Hematopoietic multipotent progenitor cell treated with erythropoietin and hydrocortisone succinate and interleukin-3 and kit ligand, for 17 days (in vitro differentiated cells): ENCODE measurements around the gene SART3.

Experiments
- DNase-seq: peaks from one replicate; pipeline ENCODE4 v3.0.0-alpha.2; 2015; ENCODE audit warnings: low spot score

SART3 gene, protein sequence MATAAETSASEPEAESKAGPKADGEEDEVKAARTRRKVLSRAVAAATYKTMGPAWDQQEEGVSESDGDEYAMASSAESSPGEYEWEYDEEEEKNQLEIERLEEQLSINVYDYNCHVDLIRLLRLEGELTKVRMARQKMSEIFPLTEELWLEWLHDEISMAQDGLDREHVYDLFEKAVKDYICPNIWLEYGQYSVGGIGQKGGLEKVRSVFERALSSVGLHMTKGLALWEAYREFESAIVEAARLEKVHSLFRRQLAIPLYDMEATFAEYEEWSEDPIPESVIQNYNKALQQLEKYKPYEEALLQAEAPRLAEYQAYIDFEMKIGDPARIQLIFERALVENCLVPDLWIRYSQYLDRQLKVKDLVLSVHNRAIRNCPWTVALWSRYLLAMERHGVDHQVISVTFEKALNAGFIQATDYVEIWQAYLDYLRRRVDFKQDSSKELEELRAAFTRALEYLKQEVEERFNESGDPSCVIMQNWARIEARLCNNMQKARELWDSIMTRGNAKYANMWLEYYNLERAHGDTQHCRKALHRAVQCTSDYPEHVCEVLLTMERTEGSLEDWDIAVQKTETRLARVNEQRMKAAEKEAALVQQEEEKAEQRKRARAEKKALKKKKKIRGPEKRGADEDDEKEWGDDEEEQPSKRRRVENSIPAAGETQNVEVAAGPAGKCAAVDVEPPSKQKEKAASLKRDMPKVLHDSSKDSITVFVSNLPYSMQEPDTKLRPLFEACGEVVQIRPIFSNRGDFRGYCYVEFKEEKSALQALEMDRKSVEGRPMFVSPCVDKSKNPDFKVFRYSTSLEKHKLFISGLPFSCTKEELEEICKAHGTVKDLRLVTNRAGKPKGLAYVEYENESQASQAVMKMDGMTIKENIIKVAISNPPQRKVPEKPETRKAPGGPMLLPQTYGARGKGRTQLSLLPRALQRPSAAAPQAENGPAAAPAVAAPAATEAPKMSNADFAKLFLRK

GRCh38 chr12:108560752-108561719, at the start of gene SART3:
TSS of gene SART3 (minus strand) at chr12:108561173. CDS start at chr12:108561154, 19 bp downstream.
- peak; percentile 98 for DNase-seq

- no peak for DNase-seq
Observed at GRCh38 chr12:108610336-108610815, 49.4 kb upstream of the SART3 start.

- no peak for DNase-seq
Observed at GRCh38 chr12:108609537-108610335, 48.8 kb upstream of the SART3 start.

DNA sequence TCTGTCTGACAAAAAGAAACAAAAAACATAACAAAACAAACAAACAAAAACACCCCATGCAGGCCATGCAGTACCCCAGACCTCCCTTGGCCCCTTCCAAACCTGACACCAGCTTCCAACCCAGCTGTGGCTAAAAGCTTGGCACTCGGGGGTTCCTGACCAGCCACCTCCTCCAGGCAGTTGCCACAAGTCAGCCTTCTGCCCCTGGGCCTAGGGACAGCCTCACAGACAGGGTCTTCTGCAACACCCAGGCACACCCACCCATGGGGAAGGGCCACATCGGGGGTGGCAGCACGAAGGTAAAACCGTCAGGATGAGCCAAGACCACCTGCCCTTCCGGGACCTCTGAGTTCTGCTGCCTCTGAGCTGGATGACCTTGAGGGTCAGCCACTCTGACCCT, 47.6 kb upstream of the SART3 start:
- no peak for DNase-seq

- DNase-seq = no peak
Observed at GRCh38 chr12:108607981-108608600, 47.1 kb upstream of the SART3 start.

- DNase-seq = no peak
Observed at GRCh38 chr12:108606492-108606891, 45.5 kb upstream of the SART3 start.

- DNase-seq = no peak
Observed at GRCh38 chr12:108605690-108606406, 44.9 kb upstream of the SART3 start.

DNA sequence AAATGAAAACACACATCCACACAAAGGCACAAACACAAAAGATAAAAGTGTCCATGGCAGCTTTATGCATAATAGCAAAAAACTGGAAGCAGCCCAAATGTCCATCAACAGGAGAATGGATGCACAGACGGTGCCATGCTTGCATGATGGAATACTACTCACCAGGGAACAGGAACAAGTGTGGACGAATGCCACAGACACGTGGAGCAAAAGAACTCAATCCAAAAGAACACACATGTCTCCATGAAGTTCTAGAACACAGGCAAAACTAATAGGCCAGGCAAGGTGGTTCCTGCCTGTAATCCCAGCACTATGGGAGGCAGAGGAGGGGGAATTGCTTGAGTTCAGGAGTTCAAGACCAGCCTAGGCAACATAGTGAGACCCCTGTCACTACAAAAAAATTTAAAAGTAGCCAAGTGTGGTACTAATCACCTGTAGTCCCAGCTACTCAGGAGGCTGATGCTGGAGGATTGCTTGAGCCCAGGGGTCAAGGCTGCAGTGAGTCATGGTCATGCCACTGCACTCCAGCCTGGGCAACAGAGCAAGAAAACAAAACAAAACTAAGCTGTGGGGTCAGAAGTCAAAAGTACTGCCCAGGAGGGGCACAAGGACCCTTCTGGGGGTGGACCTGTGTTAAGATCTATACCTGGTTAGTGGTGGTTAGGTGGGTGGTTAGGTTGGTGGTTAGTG, 44.2 kb upstream of the SART3 start:
- DNase-seq = no peak

DNA sequence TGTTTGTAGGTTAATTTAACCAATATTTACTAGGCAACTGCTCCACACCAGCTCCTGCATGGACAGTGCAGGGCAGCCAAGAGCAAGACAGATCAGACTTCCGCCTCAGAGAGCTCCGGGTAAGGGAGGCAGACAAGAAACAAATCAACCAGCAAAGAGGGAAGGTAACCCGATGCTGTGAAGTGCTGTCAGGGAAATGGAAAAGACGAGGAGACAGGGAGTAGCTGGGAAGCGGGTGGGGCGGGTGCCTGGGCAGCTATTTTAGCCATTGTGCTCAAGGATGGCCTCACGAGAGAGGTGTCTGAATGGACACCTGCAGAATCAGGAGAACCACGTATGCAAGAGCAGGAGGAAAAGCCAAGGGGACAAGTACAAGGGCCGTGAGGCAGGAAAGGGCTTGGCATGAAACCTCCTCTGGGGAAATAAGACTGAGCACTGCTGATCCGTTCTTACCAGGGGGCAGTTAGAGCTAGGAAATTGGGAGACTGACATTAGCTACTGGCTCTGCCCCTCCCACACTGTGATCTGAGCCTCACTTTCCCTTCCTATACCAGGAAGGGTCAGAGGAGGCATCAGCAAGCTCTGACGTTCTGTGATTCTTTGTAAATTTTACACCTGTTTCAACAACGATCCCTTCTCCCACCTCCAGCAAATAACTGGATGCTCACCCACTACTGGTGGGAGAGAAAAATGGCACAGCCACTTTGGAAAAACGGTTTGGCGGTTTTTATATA, 43.4 kb upstream of the SART3 start:
- no peak for DNase-seq

GRCh38 chr12:108603743-108604142, 42.8 kb upstream of the SART3 start:
- no peak for DNase-seq

DNA sequence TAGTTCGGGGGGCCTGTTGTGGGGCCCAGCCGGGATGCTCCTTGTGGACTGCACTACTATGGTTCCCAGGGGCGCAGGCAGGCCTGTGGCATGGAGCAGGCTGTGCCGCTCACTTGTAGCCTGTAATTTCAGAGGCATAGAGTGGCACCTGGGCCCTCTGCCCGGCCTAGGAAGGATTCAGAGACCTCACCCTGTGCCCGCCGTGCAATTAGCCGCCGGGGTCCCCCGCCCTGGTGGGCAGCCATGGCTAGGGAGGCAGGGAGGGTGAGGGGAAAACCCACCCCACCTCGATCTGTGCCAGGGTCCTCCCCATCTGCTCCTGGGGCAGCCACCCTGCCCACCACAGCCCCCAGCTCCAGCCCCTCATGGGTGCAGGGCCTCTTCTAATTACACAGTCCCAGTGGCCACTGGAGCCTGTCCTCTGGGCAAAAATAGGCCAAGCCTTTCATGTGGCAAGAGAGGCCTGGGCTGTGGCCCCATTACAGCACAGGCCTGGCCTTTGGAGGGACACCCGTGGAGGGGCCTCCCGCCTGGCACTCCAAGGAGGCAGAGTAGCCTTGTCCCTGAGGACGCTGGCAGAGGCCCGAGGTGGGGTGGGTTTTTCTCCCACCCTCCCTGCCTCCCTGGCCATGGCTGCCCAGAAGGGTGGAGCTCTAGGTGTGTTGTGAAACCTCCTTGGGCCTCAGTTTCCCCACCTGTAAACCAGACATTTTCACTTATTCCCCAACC, 42.2 kb upstream of the SART3 start:
- DNase-seq = no peak

GRCh38 chr12:108602209-108602705, 41.3 kb upstream of the SART3 start:
- no peak for DNase-seq

GRCh38 chr12:108600702-108601007, 39.7 kb upstream of the SART3 start:
- no peak for DNase-seq

DNA sequence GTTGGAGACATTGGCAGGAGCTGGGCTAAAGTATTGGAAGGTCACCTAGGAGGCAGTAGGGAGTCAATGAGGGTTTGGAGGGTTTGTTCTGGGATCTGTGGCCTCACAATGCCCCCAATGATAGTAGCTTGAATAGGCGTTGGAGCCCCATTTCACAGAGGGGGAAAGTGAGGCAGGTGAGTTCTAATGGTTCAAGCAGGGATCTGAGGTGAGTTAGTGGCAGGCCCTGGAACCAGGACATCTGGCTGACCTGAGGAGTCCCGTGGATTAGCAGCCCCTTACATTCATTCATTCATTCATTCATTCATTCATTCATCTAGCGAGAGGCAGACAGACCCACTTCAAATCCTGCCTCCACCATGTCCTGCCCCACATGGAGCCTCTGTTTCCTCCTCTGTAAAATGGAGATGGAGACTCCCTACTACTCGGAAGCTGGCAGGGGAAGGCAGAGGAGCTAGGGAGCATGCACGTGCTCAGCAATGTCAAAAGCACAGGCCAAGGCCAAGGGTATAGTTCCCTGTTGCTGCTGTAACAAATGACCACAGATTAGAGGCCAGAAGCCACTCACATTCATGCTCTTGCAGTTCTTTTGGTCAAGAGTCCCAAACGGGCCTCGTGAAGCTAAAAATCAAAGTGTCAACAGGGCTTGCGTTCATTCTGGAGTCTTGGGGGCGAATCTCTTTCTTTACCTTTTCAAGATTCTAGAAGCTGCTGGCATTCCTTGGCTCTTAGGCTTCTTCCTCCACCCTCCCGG, 39.2 kb upstream of the SART3 start:
- no peak for DNase-seq

- DNase-seq = no peak
Observed at GRCh38 chr12:108599541-108599940, 38.6 kb upstream of the SART3 start.

GRCh38 chr12:108598553-108599250, 37.7 kb upstream of the SART3 start:
- DNase-seq = no peak
